ENCODE measurements around the gene UPF2.
"Not testable (repeated sequence)": the region's sequence is repeated elsewhere in the genome, so short reads cannot be mapped to it uniquely, and the experiment has no call there.

The UPF2 gene

GRCh38 chr10:12013926-12014325, 28.7 kb downstream of the UPF2 start:
- no peaks in the 10 kb centered on the region for H3K9me3 ChIP-seq (ENCODE audit: control insufficient read depth, low read length)
- no peaks in the 10 kb centered on the region for H3K27me3 ChIP-seq (ENCODE audit: control insufficient read depth, insufficient read depth, low read length, poor library complexity, severe bottlenecking)
- H3K4me3 ChIP-seq (ENCODE audit: insufficient read depth, low read depth, low read length), result no peak overlapping the region
- H3K27ac ChIP-seq (ENCODE audit: insufficient read depth, low read depth, low read length, poor library complexity, severe bottlenecking), result no peak overlapping the region
- H3K4me1 ChIP-seq (ENCODE audit: control insufficient read depth, insufficient read depth, low read length), result no peaks in the 10 kb centered on the region
- 100% methylated on average over 1 of the region's 1 CpG; no CpG with 5 or more reads in 1 of the 2 experiments for WGBS, 2 experiments
- peaks cover 28% of the 10 kb centered on the region for H3K36me3 ChIP-seq (ENCODE audit: control insufficient read depth, insufficient read depth, low read length)

- not testable (repeated sequence) for H3K4me1 ChIP-seq (ENCODE audit: control insufficient read depth, insufficient read depth, low read length); H3K4me3 ChIP-seq (ENCODE audit: insufficient read depth, low read depth, low read length); H3K9me3 ChIP-seq (ENCODE audit: control insufficient read depth, low read length); H3K27me3 ChIP-seq (ENCODE audit: control insufficient read depth, insufficient read depth, low read length, poor library complexity, severe bottlenecking); H3K27ac ChIP-seq (ENCODE audit: insufficient read depth, low read depth, low read length, poor library complexity, severe bottlenecking)
- 94 to 95% methylated on average over 6 of the region's 6 CpGs for WGBS, 2 experiments
- peaks cover 28% of the 10 kb centered on the region for H3K36me3 ChIP-seq (ENCODE audit: control insufficient read depth, insufficient read depth, low read length)
These were observed 29.2 kb downstream of the UPF2 start for GRCh38 chr10:12013391-12013790.

GRCh38 chr10:12010353-12010752, 32.3 kb downstream of the UPF2 start:
- Histone ChIP-seq H3K27ac (ENCODE audit: insufficient read depth, low read depth, low read length, poor library complexity, severe bottlenecking) (no peak overlapping the region), H3K4me1 (ENCODE audit: control insufficient read depth, insufficient read depth, low read length) (no peaks in the 10 kb centered on the region), H3K27me3 (ENCODE audit: control insufficient read depth, insufficient read depth, low read length, poor library complexity, severe bottlenecking) (no peaks in the 10 kb centered on the region), H3K4me3 (ENCODE audit: insufficient read depth, low read depth, low read length) (no peak overlapping the region), H3K36me3 (ENCODE audit: control insufficient read depth, insufficient read depth, low read length) (peaks cover 28% of the 10 kb centered on the region), H3K9me3 (ENCODE audit: control insufficient read depth, low read length) (no peaks in the 10 kb centered on the region)
- WGBS, 2 experiments, result 95% methylated on average over 3 to 4 of the region's 4 CpGs

GRCh38 chr10:12008842-12009241, 33.8 kb downstream of the UPF2 start:
- not testable (repeated sequence) for H3K4me1 ChIP-seq (ENCODE audit: control insufficient read depth, insufficient read depth, low read length); H3K4me3 ChIP-seq (ENCODE audit: insufficient read depth, low read depth, low read length); H3K27ac ChIP-seq (ENCODE audit: insufficient read depth, low read depth, low read length, poor library complexity, severe bottlenecking); H3K27me3 ChIP-seq (ENCODE audit: control insufficient read depth, insufficient read depth, low read length, poor library complexity, severe bottlenecking); H3K9me3 ChIP-seq (ENCODE audit: control insufficient read depth, low read length)
- peaks cover 29% of the 10 kb centered on the region for H3K36me3 ChIP-seq (ENCODE audit: control insufficient read depth, insufficient read depth, low read length)

GRCh38 chr10:12006671-12007070, 35.9 kb downstream of the UPF2 start:
- no peaks in the 10 kb centered on the region for H3K27me3 ChIP-seq (ENCODE audit: control insufficient read depth, insufficient read depth, low read length, poor library complexity, severe bottlenecking)
- H3K36me3 ChIP-seq (ENCODE audit: control insufficient read depth, insufficient read depth, low read length), result peaks cover 22% of the 10 kb centered on the region
- no peak overlapping the region for H3K27ac ChIP-seq (ENCODE audit: insufficient read depth, low read depth, low read length, poor library complexity, severe bottlenecking)
- H3K4me3 ChIP-seq (ENCODE audit: insufficient read depth, low read depth, low read length), result no peak overlapping the region
- WGBS, 2 experiments, result 71 to 90% methylated on average over 3 to 4 of the region's 4 CpGs
- no peaks in the 10 kb centered on the region for H3K4me1 ChIP-seq (ENCODE audit: control insufficient read depth, insufficient read depth, low read length)
- no peaks in the 10 kb centered on the region for H3K9me3 ChIP-seq (ENCODE audit: control insufficient read depth, low read length)

GRCh38 chr10:11993834-11994468, 48.7 kb downstream of the UPF2 start:
- no peaks in the 10 kb centered on the region for H3K9me3 ChIP-seq (ENCODE audit: control insufficient read depth, low read length)
- no peaks in the 10 kb centered on the region for H3K4me1 ChIP-seq (ENCODE audit: control insufficient read depth, insufficient read depth, low read length)
- H3K27ac ChIP-seq (ENCODE audit: insufficient read depth, low read depth, low read length, poor library complexity, severe bottlenecking), result no peak overlapping the region
- H3K4me3 ChIP-seq (ENCODE audit: insufficient read depth, low read depth, low read length), result no peak overlapping the region
- no peaks in the 10 kb centered on the region for H3K27me3 ChIP-seq (ENCODE audit: control insufficient read depth, insufficient read depth, low read length, poor library complexity, severe bottlenecking)
- 97 to 99% methylated on average over 4 to 6 of the region's 6 CpGs for WGBS, 2 experiments
- H3K36me3 ChIP-seq (ENCODE audit: control insufficient read depth, insufficient read depth, low read length), result no peaks in the 10 kb centered on the region

GRCh38 chr10:11988924-11989323, 53.7 kb downstream of the UPF2 start:
- no peaks in the 10 kb centered on the region for H3K27me3 ChIP-seq (ENCODE audit: control insufficient read depth, insufficient read depth, low read length, poor library complexity, severe bottlenecking)
- H3K4me1 ChIP-seq (ENCODE audit: control insufficient read depth, insufficient read depth, low read length), result no peaks in the 10 kb centered on the region
- no peaks in the 10 kb centered on the region for H3K36me3 ChIP-seq (ENCODE audit: control insufficient read depth, insufficient read depth, low read length)
- H3K9me3 ChIP-seq (ENCODE audit: control insufficient read depth, low read length), result no peaks in the 10 kb centered on the region
- H3K4me3 ChIP-seq (ENCODE audit: insufficient read depth, low read depth, low read length), result no peak overlapping the region
- H3K27ac ChIP-seq (ENCODE audit: insufficient read depth, low read depth, low read length, poor library complexity, severe bottlenecking), result no peak overlapping the region
- 95 to 100% methylated on average over 1 of the region's 1 CpG for WGBS, 2 experiments

GRCh38 chr10:11986593-11987216, 55.9 kb downstream of the UPF2 start:
- Histone ChIP-seq H3K4me3 (ENCODE audit: insufficient read depth, low read depth, low read length) (no peak overlapping the region), H3K9me3 (ENCODE audit: control insufficient read depth, low read length) (no peaks in the 10 kb centered on the region), H3K4me1 (ENCODE audit: control insufficient read depth, insufficient read depth, low read length) (no peaks in the 10 kb centered on the region), H3K27ac (ENCODE audit: insufficient read depth, low read depth, low read length, poor library complexity, severe bottlenecking) (no peak overlapping the region), H3K27me3 (ENCODE audit: control insufficient read depth, insufficient read depth, low read length, poor library complexity, severe bottlenecking) (no peaks in the 10 kb centered on the region), H3K36me3 (ENCODE audit: control insufficient read depth, insufficient read depth, low read length) (no peaks in the 10 kb centered on the region)
- 44 to 53% methylated on average over 5 to 6 of the region's 7 CpGs for WGBS, 2 experiments

- 95% methylated on average over 3 of the region's 3 CpGs for WGBS, 2 experiments
These were observed 60.4 kb downstream of the UPF2 start for GRCh38 chr10:11982253-11982652.

GRCh38 chr10:11975795-11976194, 66.8 kb downstream of the UPF2 start:
- no peaks in the 10 kb centered on the region for H3K4me1 ChIP-seq (ENCODE audit: control insufficient read depth, insufficient read depth, low read length)
- 89 to 96% methylated on average over 5 of the region's 5 CpGs for WGBS, 2 experiments

More at GRCh38 chr10:11982253-11982652, 60.4 kb downstream of the UPF2 start:
- Histone ChIP-seq H3K27ac (ENCODE audit: insufficient read depth, low read depth, low read length, poor library complexity, severe bottlenecking) (no peak overlapping the region), H3K4me1 (ENCODE audit: control insufficient read depth, insufficient read depth, low read length) (no peaks in the 10 kb centered on the region), H3K9me3 (ENCODE audit: control insufficient read depth, low read length) (no peaks in the 10 kb centered on the region), H3K27me3 (ENCODE audit: control insufficient read depth, insufficient read depth, low read length, poor library complexity, severe bottlenecking) (no peaks in the 10 kb centered on the region), H3K4me3 (ENCODE audit: insufficient read depth, low read depth, low read length) (no peak overlapping the region), H3K36me3 (ENCODE audit: control insufficient read depth, insufficient read depth, low read length) (no peaks in the 10 kb centered on the region)

More at GRCh38 chr10:11975795-11976194, 66.8 kb downstream of the UPF2 start:
- Histone ChIP-seq H3K27me3 (ENCODE audit: control insufficient read depth, insufficient read depth, low read length, poor library complexity, severe bottlenecking) (no peaks in the 10 kb centered on the region), H3K36me3 (ENCODE audit: control insufficient read depth, insufficient read depth, low read length) (no peaks in the 10 kb centered on the region), H3K27ac (ENCODE audit: insufficient read depth, low read depth, low read length, poor library complexity, severe bottlenecking) (no peak overlapping the region), H3K4me3 (ENCODE audit: insufficient read depth, low read depth, low read length) (no peak overlapping the region), H3K9me3 (ENCODE audit: control insufficient read depth, low read length) (no peaks in the 10 kb centered on the region)
